Endodermal cell (in vitro differentiated cells): ENCODE results near the gene EMC10. TPM values are rescaled to one million over a fixed set of nuclear protein-coding genes. Genes with fewer than 3 reads are reported as not detected.

Experiments used
- DNase-seq: peaks from one replicate; pipeline ENCODE4 v3.0.0-alpha.2; 2017
- H3K27ac ChIP-seq: 2 replicates; pipeline ENCODE4 v1.5.1; 2013; ENCODE audit warnings: mild to moderate bottlenecking, low read depth, low read length, moderate library complexity
- H3K27me3 ChIP-seq: 2 replicates; pipeline ENCODE4 v1.6.1; 2013; ENCODE audit warnings: mild to moderate bottlenecking, low read length, moderate library complexity; ENCODE audit not compliant: insufficient read depth, control insufficient read depth, poor library complexity, severe bottlenecking
- H3K36me3 ChIP-seq: 2 replicates; pipeline ENCODE4 v1.7.0; 2013; ENCODE audit warnings: mild to moderate bottlenecking, low read length, moderate library complexity; ENCODE audit not compliant: control insufficient read depth, insufficient read depth
- H3K4me1 ChIP-seq: one replicate; pipeline ENCODE4 v1.7.0; 2013; ENCODE audit warnings: low read length; ENCODE audit not compliant: control insufficient read depth, insufficient read depth
- H3K4me3 ChIP-seq: 2 replicates; pipeline ENCODE4 v1.5.1; 2013; ENCODE audit warnings: mild to moderate bottlenecking, low read length, moderate library complexity
- H3K9ac ChIP-seq: 2 replicates; pipeline ENCODE4 v1.6.1; 2013; ENCODE audit warnings: mild to moderate bottlenecking, low read length, moderate library complexity; ENCODE audit not compliant: poor library complexity, severe bottlenecking; ENCODE audit errors: extremely low read depth
- H3K9me3 ChIP-seq: 2 replicates; pipeline ENCODE4 v1.6.1; 2013; ENCODE audit warnings: mild to moderate bottlenecking, low read length, moderate library complexity; ENCODE audit not compliant: control insufficient read depth
- H3K27ac Mint-ChIP-seq: 2 replicates; pipeline ENCODE4 v1.8.0; 2020; ENCODE audit warnings: mixed read lengths
- H3K27me3 Mint-ChIP-seq: 2 replicates; pipeline ENCODE4 v1.8.0; 2021; ENCODE audit warnings: mild to moderate bottlenecking, mixed read lengths; ENCODE audit not compliant: insufficient read depth
- H3K36me3 Mint-ChIP-seq: 2 replicates; pipeline ENCODE4 v1.8.0; 2020; ENCODE audit warnings: low read depth, mixed read lengths
- H3K4me1 Mint-ChIP-seq: 2 replicates; pipeline ENCODE4 v1.8.0; 2020; ENCODE audit warnings: mixed read lengths
- H3K4me3 Mint-ChIP-seq: 2 replicates; pipeline ENCODE4 v1.8.0; 2020; ENCODE audit warnings: mild to moderate bottlenecking, moderate library complexity, mixed read lengths
- H3K9me3 Mint-ChIP-seq: 2 replicates; pipeline ENCODE4 v1.8.0; 2020; ENCODE audit warnings: mild to moderate bottlenecking, mixed read lengths
- CTCF ChIP-seq: fragments of 200-600 bp; sonication (generic); conservative IDR thresholded peaks from 2 replicates; pipeline ENCODE4 v1.5.0; 2021; ENCODE audit warnings: antibody characterized with exemption, mild to moderate bottlenecking
- WGBS, 2 experiments: methylation state at CpG; one replicate each; pipeline versions ENCODE4 v1.1.5 to v1.1.7; 2013; ENCODE audit warnings: missing lambda C conversion rate in 2 of 2, mixed read lengths in 1 of 2; ENCODE audit not compliant: insufficient coverage in 1 of 2, insufficient read length in 1 of 2; 5-methylcytosine and 5-hydroxymethylcytosine counted together
- total RNA-seq, 2 donors: library from RNA; stranded (reverse); fragmentation: NEBNext Ultra II Directional in 1 of 2; extraction: Animal tissue kit (Norgen Biotek cat#: 25700) in 1 of 2; gene quantifications; 2 replicates in 1 of 2; 3 replicates in 1 of 2; pipeline ENCODE4 v1.2.1, GENCODE V29; 2021

EMC10 gene
- total RNA-seq, 2 donors from 2014 or later, result 119 to 123 TPM

GRCh38 chr19:50500753-50501151 is 24.4 kb downstream of the EMC10 start:
- TF ChIP-seq CTCF, result no peak
- Histone ChIP-seq H3K4me3 (no peak overlapping the region), H3K9ac (no peak overlapping the region), H3K9me3 (peaks cover 28% of the 10 kb centered on the region), H3K27ac (no peak overlapping the region), H3K36me3 (no peaks in the 10 kb centered on the region), H3K4me1 (no peaks in the 10 kb centered on the region), H3K27me3 (peaks cover 29% of the 10 kb centered on the region)
- 68 to 78% methylated on average over 7 to 10 of the region's 10 CpGs for WGBS, 2 experiments
- H3K27ac Mint-ChIP-seq, result no peak overlapping the region
- DNase-seq, result no peak
- H3K4me1 Mint-ChIP-seq, result no peaks in the 10 kb centered on the region
- H3K27me3 Mint-ChIP-seq, result peaks cover 12% of the 10 kb centered on the region
- H3K4me3 Mint-ChIP-seq, result no peak overlapping the region
- H3K9me3 Mint-ChIP-seq, result no peaks in the 10 kb centered on the region
- no peaks in the 10 kb centered on the region for H3K36me3 Mint-ChIP-seq

- WGBS, 2 experiments, result 67 to 83% methylated on average over 4 to 12 of the region's 12 CpGs
- no peaks in the 10 kb centered on the region for H3K4me1 Mint-ChIP-seq
- H3K4me3 ChIP-seq, result no peak overlapping the region
- H3K9ac ChIP-seq, result no peak overlapping the region
- H3K9me3 ChIP-seq, result peaks cover 28% of the 10 kb centered on the region
- no peak for TF ChIP-seq CTCF
- no peaks in the 10 kb centered on the region for H3K9me3 Mint-ChIP-seq
- DNase-seq, result no peak
- no peak overlapping the region for H3K27ac Mint-ChIP-seq
- H3K4me3 Mint-ChIP-seq, result no peak overlapping the region
- H3K27ac ChIP-seq, result no peak overlapping the region
- no peaks in the 10 kb centered on the region for H3K36me3 ChIP-seq
- no peaks in the 10 kb centered on the region for H3K4me1 ChIP-seq
- peaks cover 29% of the 10 kb centered on the region for H3K27me3 ChIP-seq
- H3K27me3 Mint-ChIP-seq, result peaks cover 9% of the 10 kb centered on the region
- no peaks in the 10 kb centered on the region for H3K36me3 Mint-ChIP-seq
Measured at GRCh38 chr19:50501186-50501567, 24.9 kb downstream of the EMC10 start.

- no peaks in the 10 kb centered on the region for H3K36me3 ChIP-seq
- no peaks in the 10 kb centered on the region for H3K4me1 ChIP-seq
- no peak overlapping the region for H3K27ac ChIP-seq
- no peaks in the 10 kb centered on the region for H3K9me3 Mint-ChIP-seq
- DNase-seq, result no peak
- H3K27me3 ChIP-seq, result peaks cover 29% of the 10 kb centered on the region
- H3K27ac Mint-ChIP-seq, result no peak overlapping the region
- 81 to 83% methylated on average over 11 to 25 of the region's 25 CpGs for WGBS, 2 experiments
- H3K9ac ChIP-seq, result no peak overlapping the region
- H3K27me3 Mint-ChIP-seq, result peaks cover 7% of the 10 kb centered on the region
- H3K4me3 Mint-ChIP-seq, result no peak overlapping the region
- peaks cover 28% of the 10 kb centered on the region for H3K9me3 ChIP-seq
- H3K36me3 Mint-ChIP-seq, result no peaks in the 10 kb centered on the region
- no peaks in the 10 kb centered on the region for H3K4me1 Mint-ChIP-seq
- TF ChIP-seq CTCF, result no peak
- no peak overlapping the region for H3K4me3 ChIP-seq
Measured at GRCh38 chr19:50501568-50502475, 25.5 kb downstream of the EMC10 start.
